Esophagus muscularis mucosa (tissue), 4 donors: ENCODE results near the gene GLRB. TPM values are rescaled to one million over a fixed set of nuclear protein-coding genes. Genes with fewer than 3 reads are reported as not detected.

Experiments used
- DNase-seq: peaks from one replicate; pipeline ENCODE4 v3.0.0-alpha.2; 2017; ENCODE audit errors: extremely low spot score
- H3K27ac ChIP-seq, 4 donors: fragments of 200-600 bp; sonication (generic); replicated peaks in 1 of 4; 1 replicate in 3 of 4; 2 replicates in 1 of 4; pipeline ENCODE4 v1.5.1; 2016 to 2019; ENCODE audit warnings: mild to moderate bottlenecking in 1 of 4
- H3K27me3 ChIP-seq, 4 donors: fragments of 200-600 bp; sonication (generic); one replicate each; pipeline versions ENCODE4 v1.5.1 to v1.6.0; 2016 to 2019
- H3K36me3 ChIP-seq, 4 donors: fragments of 200-600 bp; sonication (generic); one replicate each; pipeline ENCODE4 v1.5.1; 2016 to 2019
- H3K4me1 ChIP-seq, 4 donors: fragments of 200-600 bp; sonication (generic); one replicate each; pipeline ENCODE4 v1.5.1; 2016 to 2019
- H3K4me3 ChIP-seq, 4 donors: fragments of 200-600 bp; sonication (generic); 1 replicate in 2 of 4; 2 replicates in 2 of 4; pipeline ENCODE4 v1.5.1; 2016 to 2019; ENCODE audit warnings: mild to moderate bottlenecking in 4 of 4, moderate library complexity in 1 of 4
- H3K9me3 ChIP-seq, 4 donors: fragments of 200-600 bp; sonication (generic); 1 replicate in 3 of 4; 2 replicates in 1 of 4; pipeline ENCODE4 v1.5.1; 2016 to 2019
- EP300 ChIP-seq: sonication (generic); formaldehyde crosslinking; IDR thresholded peaks from one replicate; pipeline ENCODE4 v1.6.1; 2017; ENCODE audit warnings: antibody characterized with exemption
- POLR2A ChIP-seq: fragments of 450-650 bp; IDR thresholded peaks from one replicate; pipeline ENCODE4 v1.6.1; 2017; ENCODE audit warnings: antibody characterized with exemption, moderate library complexity, mild to moderate bottlenecking, low read depth
- POLR2AphosphoS5 ChIP-seq, 2 donors: sonication (generic); formaldehyde crosslinking; IDR thresholded peaks; one replicate each; pipeline ENCODE4 v1.6.1; 2017; ENCODE audit warnings: antibody characterized with exemption in 2 of 2
- WGBS: methylation state at CpG from one replicate; pipeline ENCODE4 v1.1.5; 2018; 5-methylcytosine and 5-hydroxymethylcytosine counted together
- intact Hi-C: fragments of 100-400 bp; cut with DNase I; formaldehyde crosslinking; loops from one replicate; pipeline ENCODE4 v1.15.1; 2023
- small RNA-seq, 3 donors: library from RNA; depleted of rRNA; stranded (forward); fragments of <200 nt; gene quantifications; one replicate each; pipeline ENCODE3, GENCODE V24; 2016
- total RNA-seq, 4 donors: library from RNA; depleted of rRNA; stranded (reverse); fragments of >200 nt; gene quantifications; one replicate each; pipeline versions ENCODE4 v1.1.0 to v1.2.1, GENCODE V29; 2016
- TF ChIP-seq, protein P1 (sequence below), 3 experiments: fragments of 200-600 bp in 2 of 3; fragments of 450-650 bp in 1 of 3; sonication (generic) in 2 of 3; IDR thresholded peaks; one replicate each; pipeline ENCODE4 v1.5.1; 2017 to 2019; ENCODE audit warnings: antibody characterized with exemption in 3 of 3, mild to moderate bottlenecking in 2 of 3, moderate library complexity in 1 of 3

Gene GLRB
- total RNA-seq, 4 donors from 2014 or later, result 1.5 to 2.1 (median 1.8) TPM

DNA sequence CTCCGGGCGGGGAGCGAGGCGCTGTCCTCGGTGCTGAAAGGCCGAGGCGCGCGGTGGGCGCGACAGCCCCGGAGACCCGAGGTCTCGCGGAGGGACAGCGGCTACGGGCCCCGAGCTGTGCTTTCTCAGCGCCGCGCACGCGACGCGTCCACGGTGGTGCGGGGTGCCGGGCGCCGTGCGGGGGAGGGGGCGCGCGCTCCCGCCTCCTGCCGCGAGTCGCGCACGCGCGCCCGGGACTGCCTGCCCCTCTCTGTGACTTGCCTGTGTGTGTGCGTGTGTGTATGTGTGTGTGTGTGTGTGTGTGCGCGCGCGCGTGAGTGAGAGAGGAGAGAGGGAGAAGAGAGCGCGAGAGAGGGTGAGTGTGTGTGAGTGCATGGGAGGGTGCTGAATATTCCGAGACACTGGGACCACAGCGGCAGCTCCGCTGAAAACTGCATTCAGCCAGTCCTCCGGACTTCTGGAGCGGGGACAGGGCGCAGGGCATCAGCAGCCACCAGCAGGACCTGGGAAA lies 144.5 kb downstream of the GLRB start, which contains the start of gene GRIA2:
Gene GRIA2, plus strand, starts transcription at position 358 of the 511 bp plus-strand sequence. CDS start 315 bp downstream, outside the sequence.
- no peak for DNase-seq
- Histone ChIP-seq H3K27ac (no peak within 1 kb of the TSS), H3K36me3 (no peaks in the 10 kb centered on the region), H3K4me3 (peak within 1 kb of the TSS; percentile 23 to 50 (median 36)), H3K4me1 (peaks cover 0 to 26% (median 24%) of the 10 kb centered on the region in 4 donors), H3K9me3 (no peaks in the 10 kb centered on the region), H3K27me3 (peaks cover 0 to 59% (median 36%) of the 10 kb centered on the region in 4 donors)
- 8% methylated on average over 22 of the region's 57 CpGs for WGBS
- TF ChIP-seq EP300 (no peak), POLR2A (no peak), POLR2AphosphoS5 (IDR thresholded peaks at IDR 0.05) (peak in 1 of 2 donors; percentile 16)
- TF ChIP-seq, protein P1, sequence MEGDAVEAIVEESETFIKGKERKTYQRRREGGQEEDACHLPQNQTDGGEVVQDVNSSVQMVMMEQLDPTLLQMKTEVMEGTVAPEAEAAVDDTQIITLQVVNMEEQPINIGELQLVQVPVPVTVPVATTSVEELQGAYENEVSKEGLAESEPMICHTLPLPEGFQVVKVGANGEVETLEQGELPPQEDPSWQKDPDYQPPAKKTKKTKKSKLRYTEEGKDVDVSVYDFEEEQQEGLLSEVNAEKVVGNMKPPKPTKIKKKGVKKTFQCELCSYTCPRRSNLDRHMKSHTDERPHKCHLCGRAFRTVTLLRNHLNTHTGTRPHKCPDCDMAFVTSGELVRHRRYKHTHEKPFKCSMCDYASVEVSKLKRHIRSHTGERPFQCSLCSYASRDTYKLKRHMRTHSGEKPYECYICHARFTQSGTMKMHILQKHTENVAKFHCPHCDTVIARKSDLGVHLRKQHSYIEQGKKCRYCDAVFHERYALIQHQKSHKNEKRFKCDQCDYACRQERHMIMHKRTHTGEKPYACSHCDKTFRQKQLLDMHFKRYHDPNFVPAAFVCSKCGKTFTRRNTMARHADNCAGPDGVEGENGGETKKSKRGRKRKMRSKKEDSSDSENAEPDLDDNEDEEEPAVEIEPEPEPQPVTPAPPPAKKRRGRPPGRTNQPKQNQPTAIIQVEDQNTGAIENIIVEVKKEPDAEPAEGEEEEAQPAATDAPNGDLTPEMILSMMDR (IDR thresholded peaks at IDR 0.05), result no peak
- intact Hi-C loops, result no loop called here

DNA sequence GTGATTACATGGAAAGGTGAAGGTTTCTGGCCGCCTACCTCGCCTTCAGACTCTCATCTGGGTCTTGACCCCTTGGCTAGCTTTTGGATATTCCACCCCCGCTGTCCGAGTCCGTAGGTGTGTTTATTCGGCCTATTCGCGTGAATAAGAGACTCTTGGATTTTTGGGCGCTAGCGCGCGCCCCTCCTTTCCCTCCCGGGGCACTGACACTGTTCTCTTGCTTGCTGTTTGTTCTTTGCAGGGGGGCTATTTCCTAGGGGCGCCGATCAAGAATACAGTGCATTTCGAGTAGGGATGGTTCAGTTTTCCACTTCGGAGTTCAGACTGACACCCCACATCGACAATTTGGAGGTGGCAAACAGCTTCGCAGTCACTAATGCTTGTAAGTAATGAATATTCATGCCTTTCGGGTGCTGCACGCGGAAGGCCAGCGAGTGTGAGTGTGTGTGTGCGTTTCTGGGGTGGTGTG lies 145.5 kb downstream of the GLRB start:
- H3K27ac ChIP-seq, result no peak overlapping the region
- intact Hi-C loops, result no loop called here
- H3K36me3 ChIP-seq, result no peaks in the 10 kb centered on the region
- WGBS, result 12% methylated on average over 24 of the region's 24 CpGs
- DNase-seq, result no peak
- peak overlapping the region in 3 of 4 donors; percentile 37 to 49 (median 39) for H3K4me3 ChIP-seq
- H3K4me1 ChIP-seq, result peaks cover 0 to 26% (median 24%) of the 10 kb centered on the region in 4 donors
- H3K27me3 ChIP-seq, result peaks cover 0 to 59% (median 36%) of the 10 kb centered on the region in 4 donors
- H3K9me3 ChIP-seq, result no peaks in the 10 kb centered on the region
- TF ChIP-seq EP300, result no peak
- no peak for TF ChIP-seq POLR2AphosphoS5 (IDR thresholded peaks at IDR 0.05)
- no peak for TF ChIP-seq POLR2A
- TF ChIP-seq, protein P1 (IDR thresholded peaks at IDR 0.05), result no peak

Small RNAs within 50 kb of the gene (small RNA-seq; reads per million reads assigned to genes)
- 0 reads per million in 3 donors for gene RF00019
- gene RNU6-582P, result 0 reads per million in 3 donors

Other genes starting within 250 kb of the GLRB start
- 10 to 100 TPM; 25.3 to 38.3 (median 30.0) TPM for gene PDGFC, start 104.4 kb upstream of the GLRB start, total RNA-seq
- under 1 TPM in 3 of 4 donors, not detected in 1; 0.06 to 0.50 (median 0.06) TPM for gene GRIA2, start 144.6 kb downstream of the GLRB start, total RNA-seq